ENCODE data around the gene PTPRN2.

Gene PTPRN2

DNA sequence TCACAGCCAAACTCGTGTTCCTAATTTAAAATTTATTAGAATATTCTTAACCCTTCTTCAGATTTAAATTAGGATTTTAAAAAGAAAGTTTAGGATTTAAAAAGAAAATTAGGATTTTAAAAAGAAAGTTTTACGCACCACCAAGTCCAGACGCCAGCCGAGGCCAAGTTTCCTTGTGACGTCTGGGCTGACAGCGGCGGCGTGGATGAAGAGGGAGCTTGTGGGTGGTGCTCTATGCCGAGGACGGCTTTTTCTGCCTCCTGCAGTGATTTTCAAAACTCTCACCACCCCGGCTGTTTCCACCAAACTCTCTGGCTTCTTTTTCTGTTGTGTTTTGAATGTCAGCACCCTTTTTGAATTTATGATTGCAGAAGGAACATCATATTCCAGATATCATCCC, 997.9 kb downstream of the PTPRN2 start:
- no peak for DNase-seq

DNA sequence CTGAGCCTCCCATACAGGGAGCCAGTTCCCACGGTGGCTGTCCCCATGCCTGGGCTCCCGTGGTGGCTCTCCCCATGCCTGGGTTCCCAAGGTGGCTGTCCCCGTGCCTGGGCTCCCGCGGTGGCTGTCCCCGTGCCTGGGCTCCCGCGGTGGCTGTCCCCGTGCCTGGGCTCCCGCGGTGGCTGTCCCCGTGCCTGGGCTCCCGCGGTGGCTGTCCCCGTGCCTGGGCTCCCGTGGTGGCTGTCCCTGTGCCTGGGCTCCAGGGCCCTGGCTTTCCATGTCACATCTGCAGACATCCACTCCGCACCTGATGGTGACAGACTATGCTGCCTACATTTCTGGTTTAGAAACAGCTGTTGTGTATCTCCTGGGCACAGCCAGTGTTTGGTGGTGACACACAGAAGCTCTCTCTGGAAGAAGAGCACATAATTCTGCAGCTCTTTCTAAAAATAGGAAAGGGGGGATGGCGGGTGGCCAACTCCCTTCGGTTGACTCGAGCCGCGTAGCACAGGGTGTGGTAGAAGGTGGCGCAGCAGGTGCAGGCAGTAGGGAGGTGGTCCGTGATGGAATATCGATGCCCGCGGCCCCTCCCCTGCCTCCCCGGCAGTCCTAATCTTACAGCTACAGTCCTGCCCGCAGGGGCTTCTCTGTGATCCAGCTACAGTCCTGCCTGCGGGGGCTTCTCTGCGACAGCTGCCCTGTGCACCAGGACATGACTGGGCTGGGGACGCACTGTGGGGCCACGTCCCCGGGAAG, 999.6 kb downstream of the PTPRN2 start:
- DNase-seq: no peak

DNA sequence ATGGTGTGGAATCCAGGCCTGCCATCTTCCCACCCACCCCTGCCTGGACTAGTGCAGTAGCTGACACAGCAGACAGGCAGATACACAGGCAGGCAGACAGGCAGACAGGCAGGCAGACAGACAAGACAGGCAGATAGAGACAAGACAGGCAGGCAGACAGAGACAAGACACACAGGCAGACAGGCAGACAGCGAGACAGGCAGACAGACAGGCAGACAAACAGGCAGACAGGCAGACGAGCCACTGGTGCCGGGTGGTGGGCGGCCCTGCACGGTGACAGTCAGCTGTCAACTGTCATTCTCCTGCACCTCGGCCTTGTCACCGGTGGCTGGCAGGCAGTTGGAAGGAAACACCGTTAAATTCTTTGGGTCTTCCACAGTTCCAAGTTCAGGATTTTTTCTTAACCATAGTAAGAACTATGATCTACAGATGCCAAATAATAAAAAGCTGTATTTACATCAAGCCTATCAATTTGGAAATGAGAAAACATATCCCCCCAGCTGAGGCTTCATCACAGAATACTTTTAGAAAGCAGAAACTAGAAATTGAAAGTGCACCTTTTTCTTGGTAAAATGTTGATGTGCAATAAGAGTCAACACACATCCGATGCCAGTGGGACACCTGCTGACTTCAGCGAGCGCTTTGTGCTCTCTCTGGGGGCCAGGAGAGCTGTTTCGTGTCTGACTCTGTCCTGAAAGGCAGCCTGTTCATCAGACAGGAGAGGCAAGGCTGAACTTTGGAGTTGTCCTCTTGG, 1000.4 kb downstream of the PTPRN2 start:
- no peak for DNase-seq

DNA sequence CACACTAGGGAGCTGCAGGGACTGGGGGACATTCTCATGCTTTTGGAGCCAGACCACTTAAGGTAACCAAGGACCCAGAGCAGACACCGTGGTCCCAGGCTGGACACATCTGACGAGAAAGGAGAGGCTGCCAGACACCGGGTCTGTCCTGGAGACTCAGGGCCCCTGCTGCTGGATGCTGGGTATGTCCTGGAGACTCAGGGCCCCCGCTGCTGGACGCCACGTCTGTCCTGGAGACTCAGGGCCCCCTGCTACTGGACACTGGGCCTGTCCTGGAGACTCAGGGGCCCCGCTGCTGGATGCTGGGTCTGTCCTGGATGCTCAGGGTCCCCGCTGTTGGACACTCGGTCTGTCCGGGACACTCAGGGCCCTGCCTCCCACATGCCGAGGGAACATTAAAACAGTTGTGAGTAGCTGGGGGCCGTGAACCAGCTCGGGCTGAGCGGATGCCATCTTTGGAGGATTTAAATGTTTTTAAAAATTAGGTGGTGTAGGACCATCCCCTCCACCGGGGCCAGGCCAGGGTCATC, 1001.1 kb downstream of the PTPRN2 start:
- DNase-seq: no peak

DNA sequence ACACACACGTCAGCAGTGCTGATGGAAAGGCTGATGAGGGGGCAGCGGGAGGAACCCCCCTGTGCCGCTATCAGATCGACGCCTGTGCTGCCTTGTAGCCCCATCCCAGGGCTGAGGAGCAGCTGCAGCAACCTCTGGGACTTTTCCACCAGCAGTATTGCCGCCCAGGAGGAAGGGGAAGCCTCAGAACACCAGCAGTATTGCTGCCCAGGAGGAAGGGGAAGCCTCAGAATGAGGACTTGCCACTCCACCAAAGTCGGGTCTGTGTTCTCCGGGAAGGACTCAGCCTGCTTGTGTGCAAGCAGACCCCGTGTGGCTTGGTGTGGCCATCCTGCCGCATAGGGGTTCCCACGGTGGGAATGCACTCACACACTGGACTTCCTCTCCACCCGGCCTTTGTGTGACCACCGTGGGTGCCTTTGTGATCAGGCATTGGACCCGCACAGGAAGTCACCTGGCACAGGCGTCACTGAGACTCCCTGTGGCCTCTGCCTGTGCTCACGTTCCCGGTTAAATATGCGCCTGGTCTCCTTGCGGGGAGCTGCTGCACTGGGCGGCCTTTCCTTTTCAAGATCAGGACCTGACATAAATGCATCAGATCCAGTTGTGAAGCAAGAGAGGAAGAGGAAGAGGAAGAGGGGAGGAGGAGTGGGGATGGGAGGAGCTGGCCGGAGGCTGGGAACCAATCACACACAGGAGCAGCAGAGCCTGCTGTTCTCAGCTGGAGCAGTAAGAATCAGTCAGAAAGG, 1002.3 kb downstream of the PTPRN2 start:
- DNase-seq: no peak

DNA sequence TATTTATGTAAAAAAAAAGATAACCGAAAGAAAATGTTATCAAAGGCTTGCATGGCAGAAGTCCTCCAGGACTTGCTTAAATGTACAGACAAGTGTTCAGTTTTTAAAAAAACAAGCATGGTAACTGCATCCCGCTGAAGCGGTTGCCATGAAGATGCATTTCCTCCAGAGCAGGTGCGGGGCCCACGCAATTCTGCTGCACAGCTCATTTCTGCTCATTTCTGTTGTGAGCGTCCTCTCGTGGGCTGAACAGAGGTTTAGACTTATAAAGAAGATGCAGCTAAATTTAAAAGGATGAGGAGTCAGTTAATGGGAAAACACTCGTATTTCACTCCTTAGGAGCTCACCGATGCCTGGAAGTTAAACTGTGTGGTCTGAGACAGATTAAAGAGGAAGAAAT, 1003.2 kb downstream of the PTPRN2 start:
- no peak for DNase-seq

DNA sequence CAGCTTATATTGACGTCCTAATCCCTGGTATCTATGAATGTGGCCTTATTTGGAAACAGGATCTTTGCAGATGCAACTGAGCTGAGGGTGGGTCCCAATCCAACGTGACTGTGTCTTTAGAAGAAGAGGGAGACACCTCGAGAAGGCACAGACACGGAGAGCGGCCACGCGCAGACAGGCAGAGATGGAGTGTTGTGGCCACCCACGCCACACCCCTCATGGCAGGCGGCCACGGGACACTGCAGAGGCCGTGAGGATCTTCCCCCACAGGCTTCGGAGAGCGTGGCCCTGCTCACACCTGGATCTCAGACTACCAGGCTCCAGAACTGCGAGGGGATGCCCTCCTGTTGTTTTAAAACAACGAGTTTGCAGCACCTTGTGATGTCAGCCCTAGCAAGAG, 1005.9 kb downstream of the PTPRN2 start:
- DNase-seq: no peak

DNA sequence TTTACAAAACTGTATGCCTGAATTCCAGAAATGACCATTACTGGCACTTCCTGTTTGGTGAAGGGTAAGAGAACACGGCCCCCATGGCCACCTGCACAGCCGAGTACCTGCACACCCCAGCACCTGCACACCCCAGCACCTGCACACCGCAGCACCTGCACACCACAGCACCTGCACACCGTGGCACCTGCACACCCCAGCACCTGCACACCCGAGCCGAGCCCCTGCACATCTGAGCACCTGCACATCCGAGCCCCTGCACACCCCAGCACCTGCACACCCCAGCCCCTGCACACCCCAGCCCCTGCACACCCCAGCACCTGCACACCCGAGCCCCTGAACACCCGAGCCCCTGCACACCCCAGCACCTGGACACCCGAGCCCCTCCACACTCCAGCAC, 1007.3 kb downstream of the PTPRN2 start:
- no peak for DNase-seq

DNA sequence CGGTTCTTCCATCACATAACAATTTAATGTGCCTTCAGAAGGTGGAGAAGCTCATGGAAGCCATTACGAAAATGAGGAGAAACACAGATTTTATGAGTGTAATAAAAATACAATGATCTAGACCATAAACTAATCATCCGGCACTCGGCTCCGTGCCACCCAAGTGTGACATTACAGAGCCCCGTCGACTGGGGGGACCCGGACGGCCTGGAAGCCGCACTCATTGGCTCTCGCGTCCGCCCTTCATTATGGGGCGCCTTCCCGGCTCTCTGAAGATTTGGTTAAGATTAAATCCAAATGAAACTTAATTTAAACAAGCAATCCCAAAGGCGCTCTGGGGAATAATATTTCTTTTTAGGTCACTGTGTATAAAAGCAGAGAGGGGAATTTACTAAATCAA, 1008.2 kb downstream of the PTPRN2 start:
- no peak for DNase-seq

DNA sequence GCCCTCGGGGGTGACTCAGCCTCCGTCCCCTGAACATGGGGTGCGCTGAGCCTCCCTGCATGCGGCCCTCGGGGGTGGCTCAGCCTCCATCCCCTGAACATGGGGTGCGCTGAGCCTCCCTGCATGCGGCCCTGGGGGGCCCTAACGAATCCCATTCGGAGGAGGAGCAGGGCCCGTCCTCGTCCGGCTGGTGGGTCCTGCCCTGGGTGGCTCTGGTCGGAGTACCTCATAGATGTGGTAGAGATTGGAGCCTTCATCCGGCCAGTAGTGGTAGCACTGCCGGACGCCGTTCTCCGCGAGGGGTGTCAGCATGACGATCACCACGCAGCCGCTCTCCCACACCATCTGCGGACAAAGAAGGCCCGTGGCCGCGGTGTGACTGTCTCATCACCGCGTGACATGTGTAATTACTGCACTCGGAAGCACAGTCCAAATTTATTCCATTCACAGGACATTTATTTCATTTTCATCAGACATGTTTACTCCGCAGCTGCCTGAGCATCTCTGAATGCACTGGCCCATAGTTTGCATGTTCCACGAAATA, 1009.8 kb downstream of the PTPRN2 start:
- no peak for DNase-seq

DNA sequence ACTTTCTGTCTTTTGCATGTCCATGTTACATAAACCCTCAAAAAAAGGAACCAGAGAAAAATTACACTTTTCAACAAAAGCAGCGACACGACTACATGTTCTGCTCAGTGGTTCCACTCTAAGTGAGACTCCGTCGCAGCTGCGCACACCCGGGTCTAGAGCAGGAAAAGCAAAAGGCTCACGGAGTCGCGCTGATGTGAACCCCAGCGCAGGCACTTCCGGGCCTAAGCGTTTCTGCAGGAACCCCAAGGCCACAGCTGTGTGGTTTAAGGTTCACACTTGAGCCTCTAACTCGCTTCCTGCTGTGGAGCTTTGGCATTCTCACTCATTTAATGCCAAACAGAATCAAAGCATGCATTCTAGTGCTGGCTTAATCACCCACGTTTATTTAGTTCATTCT, 1010.6 kb downstream of the PTPRN2 start:
- no peak for DNase-seq

DNA sequence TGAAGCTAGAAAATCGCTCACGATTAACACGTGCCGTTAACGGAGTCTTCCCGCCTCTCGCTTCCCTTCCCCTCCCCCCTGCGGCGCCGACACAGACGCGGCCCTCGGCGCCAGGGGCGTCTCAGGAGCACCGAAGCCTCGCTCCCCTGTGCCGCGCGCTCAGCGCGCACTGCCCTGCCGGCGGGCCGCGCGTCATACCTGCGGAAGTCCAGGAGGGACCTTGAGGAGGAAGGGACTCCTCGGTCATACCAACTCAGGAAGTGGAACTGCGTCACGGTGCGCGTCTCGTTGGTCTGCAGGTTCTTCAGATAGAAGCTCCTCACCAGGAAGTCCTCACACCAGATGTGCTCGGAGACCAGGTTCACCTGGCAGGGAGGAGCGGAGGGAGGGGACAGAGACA, 1011.2 kb downstream of the PTPRN2 start:
- peak; percentile 84 for DNase-seq

DNA sequence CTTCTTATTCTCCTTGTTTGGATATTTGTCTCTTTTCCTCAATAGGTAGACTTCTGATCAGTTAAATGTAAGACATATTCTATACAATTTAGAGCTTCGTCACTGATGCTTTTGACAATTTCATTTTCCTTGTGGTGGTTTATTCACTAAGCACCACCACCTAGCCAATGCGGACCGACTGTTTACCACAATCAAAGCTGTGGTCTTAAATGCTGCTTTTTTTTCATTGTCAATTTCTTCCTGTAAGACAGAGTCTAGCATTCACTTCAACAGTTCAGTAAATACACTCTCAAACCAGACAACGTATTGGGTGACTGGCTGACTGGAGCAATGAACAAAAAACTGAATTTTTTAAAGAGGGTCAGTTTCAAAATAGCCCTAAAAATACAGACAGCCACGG, 1011.8 kb downstream of the PTPRN2 start:
- no peak for DNase-seq

DNA sequence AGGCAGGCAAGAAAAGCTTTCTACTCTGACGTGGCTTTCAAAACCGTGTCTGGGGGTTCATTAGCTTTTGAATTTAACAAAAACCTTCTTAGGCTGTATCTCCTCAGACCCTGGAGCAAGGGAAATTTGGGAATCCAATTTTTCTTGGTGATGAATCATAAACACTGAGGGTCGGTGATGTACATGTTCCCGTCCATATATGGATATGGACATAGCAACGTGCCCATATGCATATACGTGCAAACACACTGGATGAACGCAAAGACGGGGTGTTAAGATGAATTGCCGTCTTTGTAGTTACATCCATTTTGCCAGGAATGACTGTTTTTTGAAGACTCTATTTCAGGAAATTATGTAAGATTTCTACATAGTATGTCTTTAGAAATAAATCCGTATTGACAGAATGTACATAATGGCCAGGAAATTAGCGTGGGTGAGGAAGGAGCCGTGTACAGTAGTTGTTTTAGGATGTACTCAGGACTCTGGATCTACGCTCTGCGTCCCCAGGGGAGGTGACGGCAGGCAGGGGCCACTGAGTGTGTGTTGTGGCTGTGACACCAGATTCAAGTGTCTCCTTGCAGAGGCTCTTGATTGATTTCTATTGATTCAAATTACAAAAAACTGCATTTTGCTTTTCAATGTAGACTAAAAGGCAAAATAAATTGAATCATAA, 1012.6 kb downstream of the PTPRN2 start:
- DNase-seq: no peak

DNA sequence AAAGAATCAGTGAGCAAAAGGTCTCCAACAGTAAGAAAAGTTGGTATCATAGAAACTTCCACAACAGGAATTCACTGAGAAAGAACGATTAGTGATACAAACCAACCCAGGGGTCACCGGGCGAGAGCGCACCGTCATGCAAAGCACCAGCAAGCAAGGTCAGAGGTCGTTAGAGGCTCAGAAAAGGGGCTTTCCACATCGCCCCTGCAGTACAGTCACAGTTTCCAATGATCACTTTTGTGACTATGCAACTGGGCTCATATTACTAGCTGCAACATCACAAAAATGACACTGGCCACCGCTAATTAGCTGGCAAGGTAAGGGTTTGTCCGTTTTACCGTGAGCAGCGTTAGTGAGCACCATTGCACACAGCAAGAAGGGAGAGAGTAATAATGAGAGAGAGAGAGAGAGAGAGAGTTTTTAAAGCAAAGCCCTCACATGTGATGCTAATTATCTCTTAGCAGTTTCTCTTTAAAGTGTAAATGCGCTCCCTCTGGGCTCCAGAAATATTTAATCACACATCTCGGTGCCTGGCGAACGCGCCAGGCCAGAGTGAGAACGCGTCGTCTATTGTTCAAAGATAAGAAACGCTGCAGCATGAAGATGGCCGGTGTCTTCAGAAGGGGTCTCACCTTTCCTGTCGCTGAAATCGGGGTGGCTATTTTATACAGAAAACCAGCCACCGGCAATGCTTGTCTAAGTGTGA, 1013.4 kb downstream of the PTPRN2 start:
- DNase-seq: no peak

DNA sequence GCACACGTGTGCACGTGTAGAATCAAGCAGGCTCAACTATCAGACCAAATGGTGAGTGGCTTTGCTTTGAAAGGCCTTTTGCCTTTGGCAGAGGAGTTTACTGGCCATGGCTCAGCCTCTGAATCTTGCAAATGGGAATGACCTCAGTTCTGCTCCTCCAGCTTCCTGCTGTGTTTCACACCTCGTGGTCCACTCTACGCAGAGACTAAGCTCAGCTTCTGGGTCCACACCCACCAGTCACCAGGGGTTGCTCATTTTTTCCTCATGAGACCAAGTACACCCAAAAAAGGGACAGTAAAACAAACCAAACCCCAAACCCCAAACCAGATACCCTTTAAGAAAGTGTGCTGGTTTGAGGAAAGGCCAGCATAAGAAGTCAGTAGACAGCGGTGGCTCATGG, 1014.4 kb downstream of the PTPRN2 start:
- DNase-seq: no peak

DNA sequence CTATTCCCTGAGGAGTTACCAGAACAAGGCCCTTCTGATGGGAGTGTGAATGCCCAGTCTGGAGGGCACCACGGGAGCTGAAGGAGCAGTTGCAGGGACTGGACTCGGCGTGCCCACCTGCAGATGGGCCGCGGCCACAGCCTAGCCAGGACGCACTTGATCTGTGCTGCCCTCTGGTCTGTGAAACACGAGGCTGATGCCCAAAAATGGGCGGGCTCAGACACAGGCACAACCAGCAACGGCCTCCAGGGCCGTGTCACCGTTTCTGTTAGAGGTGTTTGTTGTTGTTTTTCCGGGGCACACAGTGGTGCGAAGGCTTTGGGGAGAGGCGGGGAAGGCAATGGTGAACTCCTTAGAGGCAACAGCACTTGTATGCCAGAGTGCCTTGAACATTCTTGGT, 1015.0 kb downstream of the PTPRN2 start:
- no peak for DNase-seq

DNA sequence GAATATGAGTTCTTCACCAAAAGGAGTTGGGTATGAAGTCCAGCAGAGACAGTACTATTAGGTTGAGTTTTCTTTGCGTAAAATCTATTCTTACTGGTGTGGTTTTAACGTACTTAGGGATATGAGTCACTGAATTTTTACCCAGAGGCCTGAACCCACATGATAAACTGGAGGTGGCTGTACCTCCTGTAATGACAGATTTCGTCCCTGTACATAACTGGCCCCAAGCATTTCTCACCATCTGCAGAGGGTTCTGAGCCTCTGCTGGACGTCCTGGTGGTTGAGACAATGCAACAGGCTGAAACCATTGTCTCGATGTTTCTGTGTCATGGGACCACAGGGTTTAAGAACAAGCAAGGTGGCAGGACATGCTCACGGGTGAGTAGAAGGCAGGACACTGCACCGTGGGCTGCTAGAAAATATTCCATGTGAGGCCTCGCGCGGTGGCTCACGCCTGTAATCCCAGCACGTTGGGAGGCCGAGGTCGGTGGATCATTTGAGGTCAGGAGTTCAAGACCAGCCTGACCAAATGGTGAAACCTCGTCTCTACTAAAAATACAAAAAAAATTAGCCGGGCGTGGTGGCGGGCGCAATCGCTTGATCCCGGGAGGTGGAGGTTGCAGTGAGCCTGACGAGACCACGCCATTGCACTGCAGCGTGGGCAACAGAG, 1017.0 kb downstream of the PTPRN2 start:
- no peak for DNase-seq

DNA sequence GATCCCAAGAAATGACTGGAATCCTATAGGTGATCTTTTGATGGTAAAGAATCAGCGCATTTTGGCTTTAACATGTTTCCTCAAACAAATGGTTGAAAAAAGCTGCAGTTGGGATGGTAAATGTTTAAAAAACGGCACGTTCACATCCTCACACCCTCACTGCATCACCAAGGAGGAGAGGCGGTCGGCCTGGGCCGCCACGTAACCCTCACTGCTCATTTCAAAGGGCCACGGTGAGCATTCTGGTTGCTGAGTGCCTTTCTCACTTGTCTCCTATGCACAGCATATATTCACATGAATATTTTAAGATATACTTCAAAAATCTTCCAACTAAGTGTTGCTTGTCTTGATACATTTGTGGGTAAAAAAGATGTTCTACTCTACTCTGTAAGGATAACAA, 1017.7 kb downstream of the PTPRN2 start:
- no peak for DNase-seq

DNA sequence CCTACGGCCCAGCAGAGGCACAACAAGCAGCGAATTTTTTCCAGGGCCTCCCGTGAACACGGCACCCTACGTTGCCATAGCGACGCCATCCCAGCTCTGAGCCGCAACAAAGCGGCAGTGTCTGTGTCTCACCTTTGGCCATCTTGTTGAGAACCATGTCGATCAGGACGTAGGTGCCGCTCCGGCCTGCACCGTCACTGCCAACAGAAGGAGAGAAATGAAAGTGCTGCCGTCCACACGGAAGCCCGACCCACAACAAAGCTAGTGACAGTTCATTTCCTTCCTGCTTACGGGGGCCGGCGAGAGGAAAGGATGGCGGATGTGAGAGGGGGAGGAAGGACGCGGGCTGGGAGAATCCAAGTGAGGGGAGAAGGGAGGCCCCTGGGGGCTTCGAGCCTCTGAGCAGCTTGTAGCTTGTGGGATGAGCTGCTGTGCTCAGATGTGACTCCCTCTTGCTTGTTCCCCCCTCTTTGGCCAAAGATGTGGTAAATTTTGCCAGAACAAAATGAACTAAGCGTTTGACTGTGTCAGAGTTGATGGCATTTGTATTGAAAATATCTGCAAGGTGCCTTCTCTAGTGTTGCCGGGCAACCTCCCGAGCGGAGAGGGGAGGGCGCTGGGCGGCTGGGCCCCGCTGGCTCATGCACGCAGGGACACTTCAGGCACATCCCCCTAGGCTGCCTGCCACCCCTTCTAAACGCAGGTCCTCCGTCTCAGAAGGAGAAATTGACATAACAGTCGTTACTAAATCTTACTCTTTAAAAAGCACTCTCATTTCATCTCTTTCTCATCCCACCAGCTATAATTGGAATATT, 1018.6 kb downstream of the PTPRN2 start:
- peak; percentile 65 for DNase-seq
